ENCODE measurements around the gene GMEB2.

The GMEB2 gene

GRCh38 chr20:63555661-63556381 lies 71.1 kb downstream of the GMEB2 start:
- Histone ChIP-seq H3K4me3 (ENCODE audit: low read length) (no peak overlapping the region), H3K4me1 (ENCODE audit: low read length) (no peaks in the 10 kb centered on the region), H4K20me1 (ENCODE audit: insufficient read depth, low read length) (no peaks in the 10 kb centered on the region), H3K9me2 (replicated peaks; ENCODE audit: insufficient read depth, low read length) (no peaks in the 10 kb centered on the region), H3K36me3 (replicated peaks; ENCODE audit: insufficient read depth, low read length) (no peaks in the 10 kb centered on the region), H3K27me3 (replicated peaks; ENCODE audit: insufficient read depth, low read length) (peaks cover 55% of the 10 kb centered on the region), H3K4me2 (ENCODE audit: low read depth, low read length) (no peak overlapping the region), H3K9me3 (replicated peaks; ENCODE audit: insufficient read depth, low read length) (no peaks in the 10 kb centered on the region), H3F3A (ENCODE audit: insufficient read depth, low read length) (no peaks in the 10 kb centered on the region), H3K27ac (ENCODE audit: low read length) (no peak overlapping the region), H2AFZ (ENCODE audit: low read length) (no peak overlapping the region), H3K9ac (ENCODE audit: low read length) (no peak overlapping the region), H3K79me2 (ENCODE audit: low read length) (no peaks in the 10 kb centered on the region)
- no peak for TF ChIP-seq EZH2phosphoT487 (IDR thresholded peaks at IDR 0.05; ENCODE audit: low read length)
- TF ChIP-seq CTCF (IDR thresholded peaks at IDR 0.05; ENCODE audit: low read length) = no peak
- no peak for TF ChIP-seq EZH2 (optimal IDR thresholded peaks at IDR 0.05; ENCODE audit: low read depth, low read length)
- DNase-seq = no peak

- no peak for TF ChIP-seq EZH2phosphoT487 (IDR thresholded peaks at IDR 0.05; ENCODE audit: low read length)
- TF ChIP-seq CTCF (IDR thresholded peaks at IDR 0.05; ENCODE audit: low read length) = no peak
- no peak for TF ChIP-seq EZH2 (optimal IDR thresholded peaks at IDR 0.05; ENCODE audit: low read depth, low read length)
- Histone ChIP-seq H3K4me3 (ENCODE audit: low read length) (no peak overlapping the region), H3K36me3 (replicated peaks; ENCODE audit: insufficient read depth, low read length) (no peaks in the 10 kb centered on the region), H3K4me2 (ENCODE audit: low read depth, low read length) (no peak overlapping the region), H2AFZ (ENCODE audit: low read length) (no peak overlapping the region), H3K9me2 (replicated peaks; ENCODE audit: insufficient read depth, low read length) (no peaks in the 10 kb centered on the region), H3F3A (ENCODE audit: insufficient read depth, low read length) (no peaks in the 10 kb centered on the region), H3K27ac (ENCODE audit: low read length) (no peak overlapping the region), H3K9ac (ENCODE audit: low read length) (no peak overlapping the region), H4K20me1 (ENCODE audit: insufficient read depth, low read length) (no peaks in the 10 kb centered on the region), H3K9me3 (replicated peaks; ENCODE audit: insufficient read depth, low read length) (no peaks in the 10 kb centered on the region), H3K79me2 (ENCODE audit: low read length) (no peaks in the 10 kb centered on the region), H3K27me3 (replicated peaks; ENCODE audit: insufficient read depth, low read length) (peaks cover 67% of the 10 kb centered on the region), H3K4me1 (ENCODE audit: low read length) (no peaks in the 10 kb centered on the region)
- no peak for DNase-seq
These were observed 72.3 kb downstream of the GMEB2 start for GRCh38 chr20:63554361-63555278.

DNA sequence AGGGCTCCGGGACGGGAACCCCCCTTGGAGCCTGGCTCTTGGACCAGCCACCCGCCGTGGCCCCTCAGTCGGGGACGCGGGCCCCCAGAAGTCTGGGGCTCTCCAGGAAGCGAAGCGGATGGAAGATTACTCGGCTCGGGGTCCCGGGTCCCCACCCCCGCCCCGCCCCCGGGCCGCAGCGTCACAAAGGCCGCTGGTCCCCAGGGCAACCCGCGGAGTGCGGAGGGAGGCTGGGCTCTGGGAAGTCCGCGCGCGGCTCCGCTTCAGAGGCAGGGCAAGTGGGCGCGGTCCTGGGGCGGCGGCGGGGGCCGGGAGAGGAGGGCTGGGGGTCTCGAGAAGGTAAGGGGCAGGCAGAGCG lies 73.0 kb downstream of the GMEB2 start, which contains the start of gene FNDC11:
FNDC11 (plus strand) TSS at position 227 of the 358 bp plus-strand sequence. CDS start 1,505 bp downstream, outside the sequence.
- no peak for DNase-seq

More for the DNA sequence above, 73.0 kb downstream of the GMEB2 start, which contains the start of gene FNDC11:
- Histone ChIP-seq H3K4me1 (ENCODE audit: low read length) (no peaks in the 10 kb centered on the region), H3K4me2 (ENCODE audit: low read depth, low read length) (no peak within 1 kb of the TSS), H4K20me1 (ENCODE audit: insufficient read depth, low read length) (no peaks in the 10 kb centered on the region), H3K4me3 (ENCODE audit: low read length) (no peak within 1 kb of the TSS), H3K9me2 (replicated peaks; ENCODE audit: insufficient read depth, low read length) (no peaks in the 10 kb centered on the region), H3K9me3 (replicated peaks; ENCODE audit: insufficient read depth, low read length) (no peaks in the 10 kb centered on the region), H3K79me2 (ENCODE audit: low read length) (no peaks in the 10 kb centered on the region), H3K27ac (ENCODE audit: low read length) (no peak within 1 kb of the TSS), H3K27me3 (replicated peaks; ENCODE audit: insufficient read depth, low read length) (peaks cover 72% of the 10 kb centered on the region), H2AFZ (ENCODE audit: low read length) (no peak within 1 kb of the TSS), H3K36me3 (replicated peaks; ENCODE audit: insufficient read depth, low read length) (no peaks in the 10 kb centered on the region), H3K9ac (ENCODE audit: low read length) (no peak within 1 kb of the TSS), H3F3A (ENCODE audit: insufficient read depth, low read length) (no peaks in the 10 kb centered on the region)
- no peak for TF ChIP-seq CTCF (IDR thresholded peaks at IDR 0.05; ENCODE audit: low read length)
- no peak for TF ChIP-seq EZH2phosphoT487 (IDR thresholded peaks at IDR 0.05; ENCODE audit: low read length)
- no peak for TF ChIP-seq EZH2 (optimal IDR thresholded peaks at IDR 0.05; ENCODE audit: low read depth, low read length)
